HCT116 (cell line): ENCODE data around the gene FOXD3. TPM values are rescaled to one million over a fixed set of nuclear protein-coding genes. Genes with fewer than 3 reads are reported as not detected.

Source experiments
- ATAC-seq: fragments of 200-7000 bp; cut with Tn5 transposase; 2 replicates; pipeline ENCODE4 v1.9.1; 2020; ENCODE audit warnings: mild to moderate bottlenecking, moderate library complexity
- BruUV-seq: library from RNA; stranded (reverse); fragments of 400-500 nt; replicated peaks from 2 replicates; lab custom pipeline; 2021; lab: Mats Ljungman, UMichigan
- CTCF ChIA-PET: fragments of 300-600 bp; sonication (Branson Sonifier 250); formaldehyde crosslinking; loops from one replicate; lab custom pipeline; 2021; ENCODE audit warnings: antibody characterized with exemption; lab: Charles Lee
- POLR2A ChIA-PET: fragments of 300-600, 350-600 bp; sonication (Branson Sonifier 250); formaldehyde crosslinking; loops from one replicate; lab custom pipeline; 2021; ENCODE audit warnings: antibody characterized with exemption; lab: Charles Lee
- RAD21 ChIA-PET, 2 experiments: fragments of 300-600 bp; sonication (Branson Sonifier 250); formaldehyde crosslinking; loops; one replicate each; lab custom pipeline; 2023; ENCODE audit warnings: low total read pairs in 2 of 2; ENCODE audit not compliant: uncharacterized antibody in 2 of 2, unreplicated experiment in 2 of 2, low non-redundant PET in 1 of 2; lab: Charles Lee
- DNase-seq: peaks from one replicate; pipeline ENCODE4 v3.0.0-alpha.2; 2010; ENCODE audit warnings: low read depth, low spot score
- H2AFZ ChIP-seq: fragments of 200-600 bp; shearing (Covaris generic), sonication (generic); 2 replicates; pipeline ENCODE4 v1.6.1; 2017; ENCODE audit warnings: low read depth, mixed run types, mixed read lengths, antibody characterized with exemption, low read length; ENCODE audit not compliant: poor library complexity, severe bottlenecking
- H3K27ac ChIP-seq: 2 replicates; pipeline ENCODE4 v1.5.1; 2012; ENCODE audit warnings: low read depth, low read length
- H3K27me3 ChIP-seq: fragments of 200-600 bp; sonication (generic); 2 replicates; pipeline ENCODE4 v1.6.1; 2016; ENCODE audit warnings: mixed run types, low read length, mixed read lengths; ENCODE audit not compliant: insufficient read depth
- H3K36me3 ChIP-seq, 2 experiments: fragments of 200-500 bp in 1 of 2; fragments of 200-600 bp in 1 of 2; sonication (Bioruptor generic) in 1 of 2; sonication (generic) in 1 of 2; 2 replicates each; pipeline versions ENCODE4 v1.5.1 to v1.6.1; 2014 to 2016; ENCODE audit warnings: low read length in 2 of 2, inconsistent platforms in 1 of 2, mixed read lengths in 1 of 2, mixed run types in 1 of 2; ENCODE audit not compliant: insufficient read depth in 2 of 2, control insufficient read depth in 1 of 2
- H3K4me1 ChIP-seq, 2 experiments: fragments of 200-600 bp in 1 of 2; sonication (generic) in 1 of 2; 2 replicates each; pipeline versions ENCODE4 v1.5.1 to v1.6.1; 2012 to 2017; ENCODE audit warnings: low read length in 2 of 2, inconsistent platforms in 1 of 2, mild to moderate bottlenecking in 1 of 2, mixed read lengths in 1 of 2, mixed run types in 1 of 2, moderate library complexity in 1 of 2; ENCODE audit not compliant: insufficient read depth in 2 of 2, control insufficient read depth in 1 of 2
- H3K4me2 ChIP-seq: fragments of 200-600 bp; sonication (generic); 2 replicates; pipeline ENCODE4 v1.6.1; 2017; ENCODE audit warnings: mixed run types, low read length, mixed read lengths
- H3K4me3 ChIP-seq, 2 experiments: fragments of 200-600 bp in 1 of 2; sonication (generic) in 1 of 2; replicated peaks in 1 of 2; 2 replicates each; pipeline ENCODE4 v1.5.1; 2011 to 2016; ENCODE audit warnings: low read length in 2 of 2, control low read depth in 1 of 2, low read depth in 1 of 2, mild to moderate bottlenecking in 1 of 2, mixed read lengths in 1 of 2, mixed run types in 1 of 2
- H3K79me2 ChIP-seq: fragments of 200-600 bp; sonication (generic); 2 replicates; pipeline ENCODE4 v1.6.1; 2017; ENCODE audit warnings: mild to moderate bottlenecking, mixed run types, low read length, moderate library complexity, mixed read lengths; ENCODE audit not compliant: insufficient read depth
- H3K9ac ChIP-seq: fragments of 200-600 bp; sonication (generic); 2 replicates; pipeline ENCODE4 v1.6.1; 2016; ENCODE audit warnings: low read length, mixed read lengths
- H3K9me2 ChIP-seq: fragments of 200-600 bp; sonication (generic), shearing (Covaris generic); 2 replicates; pipeline ENCODE4 v1.6.1; 2017; ENCODE audit warnings: mixed run types, mild to moderate bottlenecking, moderate library complexity; ENCODE audit not compliant: insufficient read depth
- H3K9me3 ChIP-seq, 2 experiments: fragments of 200-500 bp in 1 of 2; fragments of 200-600 bp in 1 of 2; sonication (Bioruptor generic) in 1 of 2; sonication (generic) in 1 of 2; 2 replicates each; pipeline ENCODE4 v1.6.1; 2014 to 2017; ENCODE audit warnings: low read length in 2 of 2, mixed read lengths in 2 of 2, inconsistent platforms in 1 of 2, low read depth in 1 of 2, mild to moderate bottlenecking in 1 of 2, mixed run types in 1 of 2, moderate library complexity in 1 of 2; ENCODE audit not compliant: control insufficient read depth in 1 of 2, insufficient read depth in 1 of 2
- H4K20me1 ChIP-seq: fragments of 200-600 bp; sonication (generic), shearing (Covaris generic); 2 replicates; pipeline ENCODE4 v1.6.1; 2017; ENCODE audit warnings: mixed run types, mild to moderate bottlenecking, moderate library complexity; ENCODE audit not compliant: insufficient read depth
- CBX3 ChIP-seq: IDR thresholded peaks from 2 replicates; pipeline ENCODE4 v1.6.1; 2012; ENCODE audit warnings: low read depth
- EZH2 ChIP-seq: fragments of 200-600 bp; sonication (generic); IDR thresholded peaks from 2 replicates; pipeline ENCODE4 v1.6.1; 2017; ENCODE audit warnings: antibody characterized with exemption, mixed run types
- FOSL1 ChIP-seq: IDR thresholded peaks from 2 replicates; pipeline ENCODE4 v1.6.1; 2012; ENCODE audit warnings: low read depth
- JUND ChIP-seq: IDR thresholded peaks from 2 replicates; pipeline ENCODE4 v1.6.1; 2012
- POLR2AphosphoS5 ChIP-seq: IDR thresholded peaks from 2 replicates; pipeline ENCODE4 v1.6.1; 2011; ENCODE audit warnings: mild to moderate bottlenecking, low read depth, low read length, moderate library complexity
- RAD21 ChIP-seq: IDR thresholded peaks from 2 replicates; pipeline ENCODE4 v1.6.1; 2012; ENCODE audit warnings: low read depth, mild to moderate bottlenecking
- SIN3A ChIP-seq: IDR thresholded peaks from 2 replicates; pipeline ENCODE4 v1.6.1; 2012; ENCODE audit warnings: low read depth
- SRF ChIP-seq: IDR thresholded peaks from 2 replicates; pipeline ENCODE4 v1.6.1; 2012; ENCODE audit warnings: low read depth
- YY1 ChIP-seq: IDR thresholded peaks from 2 replicates; pipeline ENCODE4 v1.6.1; 2011; ENCODE audit warnings: low read length, low read depth, moderate library complexity, mild to moderate bottlenecking; ENCODE audit not compliant: insufficient replicate concordance; ENCODE audit errors: extremely low read depth
- ZFX ChIP-seq: fragments of 450-650 bp; IDR thresholded peaks from 2 replicates; pipeline ENCODE4 v1.6.1; 2017
- ZNF274 ChIP-seq: fragments of 200-500 bp; sonication (Bioruptor generic); IDR thresholded peaks from 2 replicates; pipeline ENCODE4 v1.6.1; 2014; ENCODE audit warnings: mild to moderate bottlenecking, low read depth, low read length, inconsistent platforms
- intact Hi-C: fragments of 100-400 bp; cut with micrococcal nuclease; formaldehyde crosslinking; loops from 2 replicates; pipeline ENCODE4 v1.10.0; 2022
- total RNA-seq: library from RNA; stranded (reverse); gene quantifications from one replicate; pipeline ENCODE4 v1.2.1, GENCODE V29; 2021; ENCODE audit not compliant: unreplicated experiment
- TF ChIP-seq, protein P1 (sequence below): IDR thresholded peaks from 2 replicates; pipeline ENCODE4 v1.6.1; 2012
- TF ChIP-seq, protein P2 (sequence below), 3 experiments: fragments of 200-600 bp in 1 of 3; sonication (generic) in 1 of 3; IDR thresholded peaks in 2 of 3; conservative IDR thresholded peaks in 1 of 3; 2 replicates each; pipeline ENCODE4 v1.5.1; 2012 to 2017; ENCODE audit warnings: low read depth in 2 of 3, low read length in 2 of 3, antibody characterized with exemption in 1 of 3, borderline replicate concordance in 1 of 3, control low read depth in 1 of 3, mild to moderate bottlenecking in 1 of 3, mixed read lengths in 1 of 3, mixed run types in 1 of 3, moderate library complexity in 1 of 3; ENCODE audit not compliant: insufficient read depth in 1 of 3
- TF ChIP-seq, protein P3 (sequence below): IDR thresholded peaks from 2 replicates; pipeline ENCODE4 v1.6.1; 2011; ENCODE audit warnings: mild to moderate bottlenecking, low read length, moderate library complexity; ENCODE audit not compliant: insufficient replicate concordance; ENCODE audit errors: extremely low read depth

Gene FOXD3
- total RNA-seq, 1 experiment from 2014 or later, result 0.17 TPM

- BruUV-seq, result no TSS peak
- Histone ChIP-seq H3K9me2 (no peaks in the 10 kb centered on the region), H3K4me1 (no peaks in the 10 kb centered on the region), H3K9me3 (no peaks in the 10 kb centered on the region), H3K36me3 (no peaks in the 10 kb centered on the region), H4K20me1 (no peaks in the 10 kb centered on the region), H3K79me2 (no peaks in the 10 kb centered on the region), H3K9ac (no peak overlapping the region), H3K4me3 (no peak overlapping the region), H3K27me3 (no peaks in the 10 kb centered on the region), H3K27ac (no peak overlapping the region), H2AFZ (no peak overlapping the region), H3K4me2 (no peak overlapping the region)
- RAD21 ChIA-PET, result no interaction called here
- CTCF ChIA-PET, result no interaction called here
- POLR2A ChIA-PET, result no interaction called here
- DNase-seq, result no peak
- no peak for ATAC-seq
- intact Hi-C loops, result no loop called here
- TF ChIP-seq SRF (no peak), POLR2AphosphoS5 (no peak), JUND (no peak), ZFX (no peak), YY1 (no peak), SIN3A (no peak), ZNF274 (no peak), CBX3 (no peak), EZH2 (no peak), RAD21 (no peak), FOSL1 (no peak)
- TF ChIP-seq, protein P1, sequence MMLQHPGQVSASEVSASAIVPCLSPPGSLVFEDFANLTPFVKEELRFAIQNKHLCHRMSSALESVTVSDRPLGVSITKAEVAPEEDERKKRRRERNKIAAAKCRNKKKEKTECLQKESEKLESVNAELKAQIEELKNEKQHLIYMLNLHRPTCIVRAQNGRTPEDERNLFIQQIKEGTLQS, result no peak
- TF ChIP-seq, protein P2, sequence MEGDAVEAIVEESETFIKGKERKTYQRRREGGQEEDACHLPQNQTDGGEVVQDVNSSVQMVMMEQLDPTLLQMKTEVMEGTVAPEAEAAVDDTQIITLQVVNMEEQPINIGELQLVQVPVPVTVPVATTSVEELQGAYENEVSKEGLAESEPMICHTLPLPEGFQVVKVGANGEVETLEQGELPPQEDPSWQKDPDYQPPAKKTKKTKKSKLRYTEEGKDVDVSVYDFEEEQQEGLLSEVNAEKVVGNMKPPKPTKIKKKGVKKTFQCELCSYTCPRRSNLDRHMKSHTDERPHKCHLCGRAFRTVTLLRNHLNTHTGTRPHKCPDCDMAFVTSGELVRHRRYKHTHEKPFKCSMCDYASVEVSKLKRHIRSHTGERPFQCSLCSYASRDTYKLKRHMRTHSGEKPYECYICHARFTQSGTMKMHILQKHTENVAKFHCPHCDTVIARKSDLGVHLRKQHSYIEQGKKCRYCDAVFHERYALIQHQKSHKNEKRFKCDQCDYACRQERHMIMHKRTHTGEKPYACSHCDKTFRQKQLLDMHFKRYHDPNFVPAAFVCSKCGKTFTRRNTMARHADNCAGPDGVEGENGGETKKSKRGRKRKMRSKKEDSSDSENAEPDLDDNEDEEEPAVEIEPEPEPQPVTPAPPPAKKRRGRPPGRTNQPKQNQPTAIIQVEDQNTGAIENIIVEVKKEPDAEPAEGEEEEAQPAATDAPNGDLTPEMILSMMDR (IDR thresholded peaks at IDR 0.05 in 2 of 3, conservative IDR thresholded peaks at IDR 0.05 in 1 of 3; ENCODE audit: borderline replicate concordance in 1 of 3, insufficient read depth in 1 of 3, low read depth in 2 of 3, low read length in 2 of 3), result no peak
- TF ChIP-seq, protein P3, sequence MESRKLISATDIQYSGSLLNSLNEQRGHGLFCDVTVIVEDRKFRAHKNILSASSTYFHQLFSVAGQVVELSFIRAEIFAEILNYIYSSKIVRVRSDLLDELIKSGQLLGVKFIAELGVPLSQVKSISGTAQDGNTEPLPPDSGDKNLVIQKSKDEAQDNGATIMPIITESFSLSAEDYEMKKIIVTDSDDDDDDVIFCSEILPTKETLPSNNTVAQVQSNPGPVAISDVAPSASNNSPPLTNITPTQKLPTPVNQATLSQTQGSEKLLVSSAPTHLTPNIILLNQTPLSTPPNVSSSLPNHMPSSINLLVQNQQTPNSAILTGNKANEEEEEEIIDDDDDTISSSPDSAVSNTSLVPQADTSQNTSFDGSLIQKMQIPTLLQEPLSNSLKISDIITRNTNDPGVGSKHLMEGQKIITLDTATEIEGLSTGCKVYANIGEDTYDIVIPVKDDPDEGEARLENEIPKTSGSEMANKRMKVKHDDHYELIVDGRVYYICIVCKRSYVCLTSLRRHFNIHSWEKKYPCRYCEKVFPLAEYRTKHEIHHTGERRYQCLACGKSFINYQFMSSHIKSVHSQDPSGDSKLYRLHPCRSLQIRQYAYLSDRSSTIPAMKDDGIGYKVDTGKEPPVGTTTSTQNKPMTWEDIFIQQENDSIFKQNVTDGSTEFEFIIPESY, result no peak
These were observed 27.4 kb upstream of the FOXD3 start for GRCh38 chr1:63294803-63295594.
